Stimulated activated naive CD8-positive, alpha-beta T cell treated with anti-CD3 and anti-CD28 coated beads, Interleukin-15, Interleukin-2, amounts not matched to agents 100 ng/mL and 50 ng/mL, for 24 hours (primary cell): ENCODE results near the gene GUCA1A.

Experiments
- H3K27ac Mint-ChIP-seq: one replicate; pipeline ENCODE4 v1.8.0; 2021; ENCODE audit warnings: mild to moderate bottlenecking, mixed read lengths
- H3K27me3 Mint-ChIP-seq: one replicate; pipeline ENCODE4 v1.8.0; 2021; ENCODE audit warnings: mixed read lengths
- H3K36me3 Mint-ChIP-seq: one replicate; pipeline ENCODE4 v1.8.0; 2021; ENCODE audit warnings: low read depth, mixed read lengths
- H3K4me1 Mint-ChIP-seq: one replicate; pipeline ENCODE4 v1.8.0; 2021; ENCODE audit warnings: low read depth, mixed read lengths
- H3K4me3 Mint-ChIP-seq: one replicate; pipeline ENCODE4 v1.8.0; 2021; ENCODE audit warnings: mild to moderate bottlenecking, mixed read lengths
- H3K9me3 Mint-ChIP-seq: one replicate; pipeline ENCODE4 v1.8.0; 2021; ENCODE audit warnings: mixed read lengths

Gene GUCA1A

DNA sequence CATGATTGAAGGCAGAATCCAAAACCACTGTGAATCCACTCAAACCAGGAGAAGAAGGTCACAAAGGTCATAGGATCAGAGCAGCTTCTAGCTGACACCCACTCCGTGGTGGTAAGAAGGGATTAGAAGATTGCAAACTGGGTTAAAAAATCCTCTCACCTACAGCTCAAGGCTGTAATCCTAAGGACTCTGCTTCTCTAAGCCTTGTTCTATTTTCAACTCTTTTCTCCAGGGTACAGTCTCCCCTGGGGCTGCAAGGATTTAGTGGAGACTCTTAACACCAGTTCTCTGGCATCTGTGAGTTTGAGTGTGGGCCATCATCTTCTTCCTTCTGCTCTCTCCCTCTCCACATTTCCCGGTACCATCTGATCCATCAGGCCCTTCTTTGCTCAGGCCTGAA, at the start of gene GUCA1A:
TSS of gene GUCA1A (plus strand) at position 264 of the 400 bp plus-strand sequence. CDS start 250 bp downstream, outside the sequence.
- Mint-ChIP-seq H3K27ac (no peak within 1 kb of the TSS), H3K9me3 (no peaks in the 10 kb centered on the region), H3K27me3 (peaks cover 4% of the 10 kb centered on the region), H3K4me1 (no peaks in the 10 kb centered on the region), H3K4me3 (no peak within 1 kb of the TSS), H3K36me3 (no peaks in the 10 kb centered on the region)

DNA sequence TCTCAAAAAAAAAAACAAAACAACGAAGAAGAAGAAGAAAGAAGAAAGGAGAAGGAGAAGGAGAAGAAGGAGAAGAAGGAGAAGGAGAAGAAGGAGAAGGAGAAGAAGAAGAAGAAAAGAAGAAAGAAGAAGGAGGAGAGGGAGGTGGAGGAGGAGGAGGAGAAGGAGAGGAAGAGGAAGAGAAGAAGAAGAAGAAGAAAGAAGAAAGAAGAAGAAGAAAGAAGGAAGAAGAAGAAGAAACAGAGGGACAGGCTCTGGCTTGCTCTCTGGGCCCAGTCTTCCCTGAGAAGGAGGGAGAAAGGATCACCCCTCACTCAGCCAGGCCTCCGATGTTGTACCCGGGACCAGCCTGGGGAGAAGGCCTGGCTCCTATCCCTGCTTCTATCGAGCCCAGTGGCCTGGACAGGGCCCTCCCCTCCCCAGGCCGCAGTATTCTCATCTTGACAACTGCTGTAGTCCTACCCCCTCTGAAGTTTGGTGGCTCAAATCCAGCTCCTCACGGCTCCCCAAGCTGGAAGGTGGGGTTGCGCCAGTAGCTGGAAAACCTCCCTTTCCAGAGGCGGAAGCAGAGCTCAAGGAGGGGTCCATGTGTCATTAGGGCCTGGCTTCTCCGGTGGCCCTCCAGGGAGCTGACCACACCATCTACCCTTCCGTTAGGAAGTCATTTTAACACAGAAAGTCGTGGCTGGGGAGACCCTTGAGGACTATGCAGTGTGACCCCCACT, 49.6 kb upstream of the GUCA1A start:
- Mint-ChIP-seq H3K4me3 (no peak overlapping the region), H3K36me3 (no peaks in the 10 kb centered on the region), H3K27ac (no peak overlapping the region), H3K27me3 (no peaks in the 10 kb centered on the region), H3K4me1 (no peaks in the 10 kb centered on the region), H3K9me3 (no peaks in the 10 kb centered on the region)

DNA sequence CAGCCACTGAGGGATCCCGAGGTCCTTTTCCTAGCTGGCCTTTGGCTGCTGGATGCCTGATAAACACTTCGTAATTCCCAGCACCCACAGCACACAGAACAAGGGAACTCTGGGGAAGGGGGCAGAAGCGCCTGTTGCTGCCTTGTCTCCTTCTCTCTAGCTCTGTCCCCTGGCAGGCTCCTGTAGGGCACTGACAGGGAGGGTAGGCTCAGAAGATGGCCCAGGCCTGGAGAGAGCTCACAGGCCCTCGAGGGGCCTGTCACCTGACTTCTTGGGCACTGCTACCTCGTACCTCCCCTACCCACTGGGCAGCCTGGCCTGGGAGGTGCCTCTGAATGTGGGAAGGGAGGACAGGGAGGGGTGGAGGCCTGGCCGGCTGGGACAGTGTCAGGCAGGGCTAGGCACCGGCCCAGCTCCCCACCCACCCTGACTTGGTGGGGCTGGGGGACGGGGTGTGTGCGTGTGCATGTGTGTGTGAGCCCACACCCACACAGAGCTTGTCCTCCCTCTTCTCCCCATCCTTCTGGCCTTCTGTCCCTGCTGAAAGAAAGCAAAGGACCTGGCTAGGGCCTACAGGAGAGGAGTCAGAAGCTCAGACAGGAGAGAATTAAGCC, 48.8 kb upstream of the GUCA1A start:
- Mint-ChIP-seq H3K4me1 (no peaks in the 10 kb centered on the region), H3K4me3 (no peak overlapping the region), H3K36me3 (no peaks in the 10 kb centered on the region), H3K27ac (no peak overlapping the region), H3K9me3 (no peaks in the 10 kb centered on the region), H3K27me3 (no peaks in the 10 kb centered on the region)

DNA sequence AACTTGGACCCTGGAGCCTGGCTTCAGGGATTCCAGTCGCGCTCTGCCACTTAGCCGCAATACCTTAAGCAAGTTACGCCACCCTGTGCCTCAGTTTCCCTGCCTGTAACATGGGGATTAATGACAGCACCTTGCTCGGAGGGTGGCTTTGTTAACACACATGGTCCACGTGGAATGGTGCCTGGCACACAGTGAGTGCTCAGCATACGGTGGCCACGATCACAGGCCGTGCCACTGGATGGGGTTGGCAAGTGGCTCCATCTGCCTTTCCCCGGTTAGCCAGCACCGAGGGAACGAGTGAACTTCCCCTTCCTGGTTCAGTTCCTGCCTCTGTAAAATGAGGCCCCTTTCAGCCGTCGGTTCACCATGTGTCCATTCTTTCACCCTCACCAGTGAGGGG, 47.9 kb upstream of the GUCA1A start:
- Mint-ChIP-seq H3K27ac (no peak overlapping the region), H3K4me1 (no peaks in the 10 kb centered on the region), H3K36me3 (no peaks in the 10 kb centered on the region), H3K4me3 (no peak overlapping the region), H3K9me3 (no peaks in the 10 kb centered on the region), H3K27me3 (no peaks in the 10 kb centered on the region)

DNA sequence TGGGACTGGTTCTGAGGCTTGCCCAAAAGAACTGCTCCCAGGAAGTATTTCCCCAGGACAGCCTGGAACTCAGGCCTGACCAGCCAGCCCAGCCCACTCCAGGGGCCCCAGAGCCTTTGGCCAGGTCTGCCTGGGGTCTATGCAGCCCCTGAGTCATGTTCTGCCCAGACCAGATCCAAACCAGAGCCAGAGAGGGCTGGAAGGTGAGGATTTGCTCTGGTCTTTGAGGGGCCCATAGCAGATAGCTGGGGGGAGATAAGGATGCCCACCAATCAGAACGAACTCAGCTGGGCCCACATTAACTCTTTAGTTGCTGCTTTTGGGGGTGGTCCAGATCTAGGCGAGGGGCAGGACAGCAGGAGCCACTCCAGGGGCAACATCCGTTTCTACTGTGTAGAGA, 47.5 kb upstream of the GUCA1A start:
- H3K9me3 Mint-ChIP-seq = no peaks in the 10 kb centered on the region
- no peaks in the 10 kb centered on the region for H3K27me3 Mint-ChIP-seq
- no peak overlapping the region for H3K4me3 Mint-ChIP-seq
- no peaks in the 10 kb centered on the region for H3K36me3 Mint-ChIP-seq
- H3K27ac Mint-ChIP-seq = no peak overlapping the region
- no peaks in the 10 kb centered on the region for H3K4me1 Mint-ChIP-seq

DNA sequence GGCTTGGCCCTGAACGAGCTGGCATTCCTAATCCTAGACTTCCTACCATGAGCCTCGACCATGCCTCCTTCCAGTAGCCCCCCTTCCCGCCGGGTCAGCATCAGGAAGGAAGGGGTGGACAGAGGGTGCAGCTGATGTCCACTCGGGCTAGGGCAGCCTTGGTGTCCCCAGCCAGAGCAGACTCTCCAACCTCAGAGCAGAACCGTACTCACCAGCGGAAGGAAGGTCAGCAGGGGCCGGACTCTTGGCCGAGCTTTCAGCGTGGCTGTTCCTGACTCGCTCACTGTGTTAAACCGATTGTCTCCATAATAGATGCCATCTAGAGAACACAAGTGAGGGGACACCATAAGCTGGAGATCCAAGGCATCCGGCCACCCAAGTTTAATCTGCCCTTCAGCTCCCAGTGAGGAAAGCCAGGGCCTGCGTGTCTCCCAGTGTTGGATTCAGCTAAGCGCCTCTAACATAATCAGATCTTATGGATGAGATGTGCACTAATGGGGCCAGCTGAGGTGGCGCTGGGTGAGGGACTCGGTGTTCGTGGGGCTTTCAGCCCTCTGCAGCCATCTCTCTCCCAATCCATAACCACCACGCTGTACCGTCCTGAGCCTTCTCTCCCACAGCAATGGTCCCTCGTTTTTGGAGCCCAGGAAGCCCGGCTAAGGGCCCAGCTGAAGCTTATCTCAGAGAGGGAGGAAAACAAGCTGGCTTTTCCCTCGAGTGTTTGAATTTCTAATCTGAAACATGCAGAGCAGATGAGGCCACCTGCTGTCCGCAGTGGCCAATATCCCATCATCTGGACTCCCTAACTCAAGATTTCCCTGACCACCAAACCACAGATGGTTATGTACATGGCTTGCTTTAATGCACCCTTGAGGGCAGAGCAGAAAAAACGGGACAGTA, 44.5 kb upstream of the GUCA1A start:
- Mint-ChIP-seq H3K36me3 (no peaks in the 10 kb centered on the region), H3K4me3 (no peak overlapping the region), H3K9me3 (no peaks in the 10 kb centered on the region), H3K27ac (no peak overlapping the region), H3K27me3 (no peaks in the 10 kb centered on the region), H3K4me1 (no peaks in the 10 kb centered on the region)

DNA sequence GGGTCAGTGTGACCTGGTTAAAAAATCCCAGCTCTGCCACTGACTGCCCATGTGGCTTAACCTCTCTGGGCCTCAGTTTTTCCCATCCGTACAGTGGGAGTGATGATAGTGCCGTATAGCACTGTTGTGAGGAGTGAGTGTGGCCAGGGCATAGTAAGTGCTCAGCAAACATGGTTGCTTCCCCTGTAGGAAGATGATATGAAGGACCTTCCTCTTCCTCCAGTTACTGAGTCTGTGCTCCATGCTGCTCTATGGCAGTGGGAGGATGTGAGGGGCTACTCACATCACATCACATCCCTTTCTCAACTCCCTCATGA, 43.8 kb upstream of the GUCA1A start:
- Mint-ChIP-seq H3K9me3 (no peaks in the 10 kb centered on the region), H3K27me3 (no peaks in the 10 kb centered on the region), H3K4me1 (no peaks in the 10 kb centered on the region), H3K36me3 (no peaks in the 10 kb centered on the region), H3K27ac (no peak overlapping the region), H3K4me3 (no peak overlapping the region)

DNA sequence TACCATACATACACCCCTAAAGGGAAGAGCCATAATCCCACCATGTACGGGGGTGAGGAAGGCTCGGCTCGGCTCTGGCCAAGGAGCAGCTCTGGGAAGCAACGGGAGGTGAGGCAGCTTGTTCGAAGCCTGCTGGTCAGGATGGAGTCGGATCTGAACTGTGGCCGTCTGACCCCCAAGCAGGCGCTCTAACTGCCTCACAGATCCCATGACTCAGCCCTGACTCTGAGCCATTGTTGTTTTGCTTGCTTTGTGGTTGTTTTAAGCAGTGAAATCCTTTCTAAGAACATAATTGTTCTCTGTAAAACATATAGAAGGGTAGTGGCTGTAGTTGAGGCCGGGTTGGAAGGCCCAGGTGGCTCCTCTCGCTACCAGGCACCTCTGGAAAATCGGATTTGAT, 41.6 kb upstream of the GUCA1A start:
- H3K4me1 Mint-ChIP-seq = peaks cover 3% of the 10 kb centered on the region
- H3K27me3 Mint-ChIP-seq = no peaks in the 10 kb centered on the region
- H3K4me3 Mint-ChIP-seq = no peak overlapping the region
- H3K27ac Mint-ChIP-seq = no peak overlapping the region
- no peaks in the 10 kb centered on the region for H3K36me3 Mint-ChIP-seq
- H3K9me3 Mint-ChIP-seq = no peaks in the 10 kb centered on the region

DNA sequence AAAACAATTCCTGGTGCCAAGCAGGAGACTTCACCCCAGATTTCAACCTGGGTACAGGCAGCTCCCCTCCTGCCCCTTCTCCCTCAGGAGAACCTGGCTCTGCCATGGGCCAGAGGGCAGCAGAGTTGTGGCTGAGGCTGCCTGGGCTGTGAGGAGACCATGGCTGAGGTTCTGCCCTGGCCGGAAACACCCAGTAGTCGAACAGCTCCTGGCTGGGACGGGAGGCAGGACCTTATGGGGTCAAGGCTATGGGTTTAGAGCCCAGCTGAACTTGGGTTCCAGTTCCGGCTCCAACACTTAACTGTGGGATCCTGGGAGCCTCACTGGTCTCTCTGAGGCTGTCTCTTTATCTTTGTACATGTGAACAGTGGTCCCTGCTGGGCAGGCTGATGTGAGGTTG, 39.2 kb upstream of the GUCA1A start:
- no peak overlapping the region for H3K27ac Mint-ChIP-seq
- no peaks in the 10 kb centered on the region for H3K9me3 Mint-ChIP-seq
- H3K4me1 Mint-ChIP-seq = peaks cover 11% of the 10 kb centered on the region
- H3K27me3 Mint-ChIP-seq = no peaks in the 10 kb centered on the region
- no peaks in the 10 kb centered on the region for H3K36me3 Mint-ChIP-seq
- no peak overlapping the region for H3K4me3 Mint-ChIP-seq

DNA sequence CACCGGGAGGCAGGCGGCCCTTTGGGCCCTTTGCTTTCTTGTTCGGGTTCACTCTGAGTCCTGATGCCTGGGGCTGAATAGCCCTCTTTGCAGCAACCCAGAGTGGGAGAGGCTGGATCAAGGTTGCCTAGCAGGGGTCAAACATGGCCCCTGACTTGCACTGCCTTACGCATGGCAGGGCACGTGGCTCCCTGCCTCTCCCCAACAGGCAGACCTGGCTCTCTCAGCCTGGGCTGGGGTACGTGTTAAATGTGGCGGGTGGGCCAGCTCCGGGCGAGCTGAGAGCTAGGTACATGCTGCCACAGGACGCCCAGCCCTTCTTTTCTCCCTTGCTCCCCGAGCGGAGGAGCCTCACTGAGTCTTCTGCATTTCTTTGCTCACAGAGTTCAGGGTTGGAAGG, 38.0 kb upstream of the GUCA1A start:
- Mint-ChIP-seq H3K27ac (no peak overlapping the region), H3K4me3 (no peak overlapping the region), H3K9me3 (no peaks in the 10 kb centered on the region), H3K4me1 (peaks cover 12% of the 10 kb centered on the region), H3K36me3 (no peaks in the 10 kb centered on the region), H3K27me3 (peaks cover 9% of the 10 kb centered on the region)

DNA sequence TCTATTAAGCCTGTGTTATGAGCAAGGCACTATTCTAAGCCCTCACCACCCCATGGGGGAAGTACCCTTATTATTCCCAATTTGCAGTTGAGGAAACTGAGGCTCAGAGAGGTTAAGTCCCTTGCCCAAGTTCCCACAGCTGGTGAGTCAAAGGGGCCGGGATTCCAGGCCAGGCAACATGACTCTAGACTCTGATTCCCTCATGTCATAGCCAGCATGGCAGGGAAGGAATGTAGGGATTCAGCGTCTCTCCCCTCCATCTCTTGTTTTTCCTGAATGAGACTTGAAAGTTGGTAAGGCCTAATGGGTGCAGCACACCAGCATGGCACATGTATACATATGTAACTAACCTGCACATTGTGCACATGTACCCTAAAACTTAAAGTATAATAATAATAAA, 37.4 kb upstream of the GUCA1A start:
- peaks cover 14% of the 10 kb centered on the region for H3K27me3 Mint-ChIP-seq
- no peak overlapping the region for H3K4me3 Mint-ChIP-seq
- H3K27ac Mint-ChIP-seq = no peak overlapping the region
- H3K4me1 Mint-ChIP-seq = peaks cover 17% of the 10 kb centered on the region
- no peaks in the 10 kb centered on the region for H3K36me3 Mint-ChIP-seq
- H3K9me3 Mint-ChIP-seq = no peaks in the 10 kb centered on the region

DNA sequence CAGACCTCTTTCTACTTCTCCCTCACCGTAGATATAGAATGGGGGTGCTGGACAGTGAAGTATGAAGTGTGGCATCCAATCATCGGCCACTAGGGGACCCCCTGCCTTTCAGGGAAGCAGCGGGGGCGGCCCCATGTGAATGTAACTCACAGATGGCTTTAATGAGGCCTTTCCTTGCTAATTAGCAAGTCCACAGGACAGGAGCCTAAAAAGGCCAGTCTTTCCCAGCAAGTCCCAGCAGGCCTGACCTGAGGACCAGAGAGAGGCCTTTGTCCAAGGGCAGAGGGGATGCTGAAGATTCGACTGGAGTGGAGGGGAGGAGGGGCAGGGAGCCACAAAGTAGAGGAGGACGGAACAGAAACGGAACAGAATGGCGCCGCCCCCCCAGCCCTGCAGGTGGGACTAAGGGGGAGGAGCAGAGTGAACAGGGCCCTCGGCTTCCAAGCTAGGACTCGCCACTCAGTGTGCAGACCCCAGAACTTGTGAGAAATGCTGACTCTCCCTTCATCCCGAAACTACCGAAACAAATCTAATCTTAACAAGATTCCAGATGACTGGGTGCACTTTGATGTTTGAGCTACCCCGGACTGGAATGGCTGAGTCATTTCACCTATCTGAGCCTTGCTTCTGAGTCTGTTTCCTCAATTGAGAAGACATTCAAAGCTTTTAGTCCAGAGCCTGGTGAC, 36.5 kb upstream of the GUCA1A start:
- Mint-ChIP-seq H3K4me1 (peaks cover 17% of the 10 kb centered on the region), H3K27ac (peak overlapping the region; percentile 56), H3K4me3 (peak overlapping the region; percentile 58), H3K9me3 (no peaks in the 10 kb centered on the region), H3K36me3 (no peaks in the 10 kb centered on the region), H3K27me3 (peaks cover 22% of the 10 kb centered on the region)

DNA sequence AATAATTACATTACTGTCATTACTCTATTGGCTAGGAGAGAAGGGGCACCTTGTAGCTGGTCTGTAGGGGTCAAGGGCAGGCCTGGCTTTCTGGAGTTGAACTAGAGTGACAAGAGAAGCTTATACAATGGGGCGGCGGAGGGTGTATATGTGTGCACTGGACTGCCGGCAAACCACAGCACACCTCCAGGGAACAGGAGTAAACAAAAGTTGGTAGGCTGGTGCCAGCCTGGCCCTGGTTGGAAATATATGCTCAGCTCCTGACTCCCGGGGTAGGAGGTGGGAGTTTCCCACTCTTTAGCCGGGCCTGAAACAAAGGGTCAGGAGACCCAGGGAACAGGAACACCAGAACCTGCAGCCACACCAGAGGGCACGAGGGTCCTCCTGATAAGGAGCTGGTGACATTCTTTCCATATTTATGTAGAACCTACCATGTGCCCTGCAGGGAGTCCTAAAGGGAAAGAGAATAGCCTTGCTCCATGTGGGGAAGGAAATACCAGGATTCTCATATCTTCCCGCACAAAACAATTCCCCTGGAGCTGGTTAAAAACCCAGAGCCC, 35.9 kb upstream of the GUCA1A start:
- peaks cover 22% of the 10 kb centered on the region for H3K27me3 Mint-ChIP-seq
- peak overlapping the region; percentile 49 for H3K27ac Mint-ChIP-seq
- H3K4me1 Mint-ChIP-seq = peaks cover 17% of the 10 kb centered on the region
- no peaks in the 10 kb centered on the region for H3K36me3 Mint-ChIP-seq
- no peaks in the 10 kb centered on the region for H3K9me3 Mint-ChIP-seq
- H3K4me3 Mint-ChIP-seq = no peak overlapping the region

DNA sequence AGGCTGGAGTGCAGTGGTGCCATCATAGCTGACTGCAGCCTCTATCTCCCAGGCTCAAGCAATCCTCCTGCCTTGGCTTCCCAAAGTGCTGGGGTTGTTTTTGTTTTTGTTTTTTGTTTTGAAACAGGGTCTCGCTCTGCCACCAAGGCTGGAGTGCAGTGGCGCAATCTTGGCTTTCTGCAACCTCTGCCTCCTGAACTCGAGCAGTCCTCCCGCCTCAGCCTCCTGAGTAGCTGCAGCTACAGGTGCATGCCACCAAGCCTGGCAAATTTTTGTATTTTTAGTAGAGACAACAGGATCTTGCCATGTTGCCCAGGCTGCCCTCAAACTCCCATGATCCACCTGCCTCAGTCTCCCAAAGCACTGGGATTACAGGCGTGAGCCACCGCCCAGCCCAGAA, 35.0 kb upstream of the GUCA1A start:
- peaks cover 28% of the 10 kb centered on the region for H3K27me3 Mint-ChIP-seq

More for the DNA sequence above, 35.0 kb upstream of the GUCA1A start:
- Mint-ChIP-seq H3K36me3 (no peaks in the 10 kb centered on the region), H3K4me3 (no peak overlapping the region), H3K27ac (no peak overlapping the region), H3K9me3 (no peaks in the 10 kb centered on the region), H3K4me1 (peaks cover 22% of the 10 kb centered on the region)
